Left cardiac atrium (tissue), 4 donors: ENCODE measurements around the gene CFAP46. TPM values are rescaled to one million over a fixed set of nuclear protein-coding genes. Genes with fewer than 3 reads are reported as not detected.

ENCODE experiments used
- ATAC-seq, 2 donors: fragments of 200-7000 bp; cut with Tn5 transposase; one replicate each; pipeline ENCODE4 v1.9.1; 2020; ENCODE audit warnings: mild to moderate bottlenecking in 2 of 2, moderate library complexity in 2 of 2
- DNase-seq: peaks from one replicate; pipeline ENCODE4 v3.0.0-alpha.2; 2020
- intact Hi-C, 2 donors: fragments of 100-400 bp; cut with DNase I; formaldehyde crosslinking; loops; one replicate each; pipeline versions ENCODE4 v1.14.1 to v1.15.1; 2022 to 2023
- total RNA-seq, 2 donors: library from RNA; stranded (reverse); fragmentation: NEBNext Ultra II Directional; extraction: Animal tissue kit (Norgen Biotek cat#: 25700); gene quantifications; one replicate each; pipeline ENCODE4 v1.2.1, GENCODE V29; 2021
- donor health status: DM: no; HTN: yes; CAD: no.
- donor health status: DM: no; HTN: yes; CAD: no; lungs with severe emphysema.
- donor health status: DM: yes; HTN: yes; CAD: no.
- donor health status: Dilated cardiomyopathy.

Gene CFAP46
- total RNA-seq, 2 donors from 2014 or later = 1.2 to 1.7 TPM

DNA sequence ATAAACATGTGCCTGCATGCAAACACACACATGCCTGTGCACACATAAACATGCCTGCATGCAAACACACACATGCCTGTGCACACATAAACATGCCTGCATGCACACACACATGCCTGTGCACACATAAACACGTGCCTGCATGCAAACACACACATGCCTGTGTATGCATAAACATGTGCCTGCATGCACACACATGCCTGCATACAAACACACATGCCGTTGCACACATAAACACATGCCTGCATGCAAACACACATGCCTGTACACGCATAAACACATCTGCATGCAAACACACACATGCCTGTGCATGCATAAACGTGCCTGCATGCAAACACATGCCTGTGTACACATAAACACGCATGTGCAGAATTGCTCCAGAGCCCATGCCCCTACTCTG is 178.8 kb downstream of the CFAP46 start:
- DNase-seq (no peak), ATAC-seq (no peak)
- intact Hi-C loops = no loop called here

DNA sequence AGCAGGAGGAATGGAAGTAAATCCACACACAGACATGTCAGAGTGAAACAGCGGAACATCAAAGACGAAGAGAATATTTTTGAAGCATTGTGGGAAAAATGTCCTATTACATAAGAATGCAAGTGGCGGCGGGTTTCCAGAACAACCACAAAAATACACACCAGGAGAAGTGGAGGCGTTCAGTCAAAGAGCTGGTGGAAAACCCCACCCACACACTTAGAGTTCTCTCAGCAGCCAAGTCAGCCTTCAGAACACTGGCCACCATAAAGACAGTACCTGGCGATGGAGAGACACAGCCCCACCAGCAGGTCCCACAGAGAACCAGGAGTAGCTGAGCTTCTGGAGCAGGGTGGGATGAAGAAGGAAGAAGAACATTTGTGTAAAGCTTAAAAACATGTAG is 180.1 kb downstream of the CFAP46 start:
- intact Hi-C loops = no loop called here
- no peak for ATAC-seq
- no peak for DNase-seq

DNA sequence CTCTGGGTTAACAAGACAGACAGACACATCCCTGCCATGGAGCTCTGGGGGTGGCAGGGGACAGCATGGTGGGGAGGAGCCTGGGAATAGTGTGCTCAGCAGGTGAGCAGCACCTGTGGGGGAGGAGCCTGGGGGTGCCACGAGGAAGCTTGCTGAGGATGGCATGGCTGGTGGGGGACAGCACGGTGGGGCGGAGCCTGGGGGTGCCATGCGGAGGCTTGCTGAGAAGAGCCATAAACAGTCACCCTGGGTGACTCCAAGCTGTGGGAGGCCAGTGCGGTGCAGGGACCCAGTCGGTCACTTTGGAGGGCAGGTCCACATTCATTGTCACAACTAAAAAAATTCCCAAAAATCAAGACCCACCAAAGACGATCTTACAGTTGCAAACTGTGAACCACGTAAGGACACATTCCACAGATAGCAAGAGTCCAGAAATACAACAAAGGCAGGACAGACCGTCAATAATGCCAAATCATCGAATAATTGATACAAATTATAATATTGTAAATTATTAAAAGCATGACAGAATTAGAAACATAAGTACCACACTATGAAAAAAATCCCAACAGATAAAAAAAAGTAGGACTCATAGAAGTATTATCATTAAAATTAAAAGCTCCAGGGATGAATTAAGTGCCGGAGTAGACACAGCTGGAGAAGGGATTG is 180.8 kb downstream of the CFAP46 start:
- ATAC-seq = no peak

DNA sequence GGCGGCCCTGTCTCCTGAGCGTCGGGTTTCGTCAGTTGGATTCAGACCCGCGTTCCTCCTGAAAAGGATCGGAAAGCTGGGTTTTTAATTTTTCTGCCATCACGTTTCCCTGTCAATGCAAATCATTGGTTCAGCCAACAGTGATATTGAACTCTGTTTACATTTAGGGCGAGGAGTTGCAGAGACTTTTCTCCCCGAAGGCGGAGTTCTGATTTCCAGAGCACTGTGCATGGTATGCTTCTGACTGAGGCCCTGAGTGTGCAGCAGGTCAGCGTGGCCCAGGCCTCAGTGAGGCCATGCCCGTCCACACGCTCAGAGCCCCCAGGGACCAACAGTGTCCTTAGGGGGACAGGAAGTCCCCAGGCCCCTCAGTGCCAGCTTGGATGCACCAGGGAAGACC is 183.5 kb downstream of the CFAP46 start:
- intact Hi-C loops = no loop called here
- no peak for ATAC-seq
- DNase-seq = no peak

More for the DNA sequence above, 180.8 kb downstream of the CFAP46 start:
- intact Hi-C loops = no loop called here
- DNase-seq = no peak

Other genes with a start within 250 kb of the CFAP46 start
- gene NKX6-2, start 156.4 kb downstream of the CFAP46 start, total RNA-seq = not detected
- under 1 TPM in 1 of 2 donors, not detected in 1; 0.10 TPM for gene ADGRA1, start 145.4 kb upstream of the CFAP46 start, total RNA-seq
- gene KNDC1, start 217.6 kb upstream of the CFAP46 start, total RNA-seq = under 1 TPM; 0.34 to 0.50 TPM